ENCODE data around the gene ZNF784. TPM values are rescaled to one million over a fixed set of nuclear protein-coding genes. Genes with fewer than 3 reads are reported as not detected.

Gene ZNF784
- total and polyA plus RNA-seq, 9 of the 15 experiments (the other 6 are each of a cell fraction or from before 2014, with no cell fraction given) = 0.14 to 6.1 (median 2.1) TPM

GRCh38 chr19:55638864-55639359 lies 14.5 kb upstream of the ZNF784 start (continued):
- no peak for TF ChIP-seq CREB3L1 (IDR thresholded peaks at IDR 0.05; ENCODE audit: borderline replicate concordance, low read depth)
- peak in 1 of 2 experiments; percentile 23; a peak in 2 of 4 replicates for TF ChIP-seq RAD21 (CRISPR knock-in tag; conservative IDR thresholded peaks at IDR 0.05 in 1 of 2, IDR thresholded peaks at IDR 0.05 in 1 of 2)
- peak; percentile 39 for TF ChIP-seq CTCFL (IDR thresholded peaks at IDR 0.05; ENCODE audit: borderline replicate concordance, insufficient read depth, low read depth, low read length, poor library complexity, severe bottlenecking)
- peak in 1 of 3 experiments; percentile 28; a peak in 1 of 6 replicates for TF ChIP-seq ZBTB11 (CRISPR knock-in tag; IDR thresholded peaks at IDR 0.05)
- TF ChIP-seq CBFB (CRISPR knock-in tag; IDR thresholded peaks at IDR 0.05) = no peak
- peak; percentile 71; the same call in 1 of the 2 replicates for TF ChIP-seq EHMT2 (IDR thresholded peaks at IDR 0.05)
- no peak for TF ChIP-seq KAT8 (IDR thresholded peaks at IDR 0.05; ENCODE audit: low read depth)
- no peak for TF ChIP-seq RFX5 (IDR thresholded peaks at IDR 0.05; ENCODE audit: low read depth, low read length)
- no peak for TF ChIP-seq HMGXB4 (CRISPR knock-in tag; IDR thresholded peaks at IDR 0.05)
- TF ChIP-seq TFAP4 (CRISPR knock-in tag; IDR thresholded peaks at IDR 0.05; ENCODE audit: borderline replicate concordance) = peak; percentile 18; the same call in 1 of the 2 replicates
- TF ChIP-seq ZNF280A (IDR thresholded peaks at IDR 0.05; ENCODE audit: low read depth, partially characterized antibody) = no peak
- TF ChIP-seq EGR1 (conservative IDR thresholded peaks at IDR 0.05) = peak; percentile 18; the same call in 1 of the 2 replicates

Data from K562 (cell line).